GDM1 (cell line): ENCODE results near the gene LTN1.
"Not testable (repeated sequence)": the region's sequence is repeated elsewhere in the genome, so short reads cannot be mapped to it uniquely, and the experiment has no call there.

Source experiments
- DNase-seq: peaks from one replicate; lab custom pipeline; 2025; lab: John Stamatoyannopoulos, UW

The LTN1 gene, protein sequence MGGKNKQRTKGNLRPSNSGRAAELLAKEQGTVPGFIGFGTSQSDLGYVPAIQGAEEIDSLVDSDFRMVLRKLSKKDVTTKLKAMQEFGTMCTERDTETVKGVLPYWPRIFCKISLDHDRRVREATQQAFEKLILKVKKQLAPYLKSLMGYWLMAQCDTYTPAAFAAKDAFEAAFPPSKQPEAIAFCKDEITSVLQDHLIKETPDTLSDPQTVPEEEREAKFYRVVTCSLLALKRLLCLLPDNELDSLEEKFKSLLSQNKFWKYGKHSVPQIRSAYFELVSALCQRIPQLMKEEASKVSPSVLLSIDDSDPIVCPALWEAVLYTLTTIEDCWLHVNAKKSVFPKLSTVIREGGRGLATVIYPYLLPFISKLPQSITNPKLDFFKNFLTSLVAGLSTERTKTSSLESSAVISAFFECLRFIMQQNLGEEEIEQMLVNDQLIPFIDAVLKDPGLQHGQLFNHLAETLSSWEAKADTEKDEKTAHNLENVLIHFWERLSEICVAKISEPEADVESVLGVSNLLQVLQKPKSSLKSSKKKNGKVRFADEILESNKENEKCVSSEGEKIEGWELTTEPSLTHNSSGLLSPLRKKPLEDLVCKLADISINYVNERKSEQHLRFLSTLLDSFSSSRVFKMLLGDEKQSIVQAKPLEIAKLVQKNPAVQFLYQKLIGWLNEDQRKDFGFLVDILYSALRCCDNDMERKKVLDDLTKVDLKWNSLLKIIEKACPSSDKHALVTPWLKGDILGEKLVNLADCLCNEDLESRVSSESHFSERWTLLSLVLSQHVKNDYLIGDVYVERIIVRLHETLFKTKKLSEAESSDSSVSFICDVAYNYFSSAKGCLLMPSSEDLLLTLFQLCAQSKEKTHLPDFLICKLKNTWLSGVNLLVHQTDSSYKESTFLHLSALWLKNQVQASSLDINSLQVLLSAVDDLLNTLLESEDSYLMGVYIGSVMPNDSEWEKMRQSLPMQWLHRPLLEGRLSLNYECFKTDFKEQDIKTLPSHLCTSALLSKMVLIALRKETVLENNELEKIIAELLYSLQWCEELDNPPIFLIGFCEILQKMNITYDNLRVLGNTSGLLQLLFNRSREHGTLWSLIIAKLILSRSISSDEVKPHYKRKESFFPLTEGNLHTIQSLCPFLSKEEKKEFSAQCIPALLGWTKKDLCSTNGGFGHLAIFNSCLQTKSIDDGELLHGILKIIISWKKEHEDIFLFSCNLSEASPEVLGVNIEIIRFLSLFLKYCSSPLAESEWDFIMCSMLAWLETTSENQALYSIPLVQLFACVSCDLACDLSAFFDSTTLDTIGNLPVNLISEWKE (N-terminal part only)

DNA sequence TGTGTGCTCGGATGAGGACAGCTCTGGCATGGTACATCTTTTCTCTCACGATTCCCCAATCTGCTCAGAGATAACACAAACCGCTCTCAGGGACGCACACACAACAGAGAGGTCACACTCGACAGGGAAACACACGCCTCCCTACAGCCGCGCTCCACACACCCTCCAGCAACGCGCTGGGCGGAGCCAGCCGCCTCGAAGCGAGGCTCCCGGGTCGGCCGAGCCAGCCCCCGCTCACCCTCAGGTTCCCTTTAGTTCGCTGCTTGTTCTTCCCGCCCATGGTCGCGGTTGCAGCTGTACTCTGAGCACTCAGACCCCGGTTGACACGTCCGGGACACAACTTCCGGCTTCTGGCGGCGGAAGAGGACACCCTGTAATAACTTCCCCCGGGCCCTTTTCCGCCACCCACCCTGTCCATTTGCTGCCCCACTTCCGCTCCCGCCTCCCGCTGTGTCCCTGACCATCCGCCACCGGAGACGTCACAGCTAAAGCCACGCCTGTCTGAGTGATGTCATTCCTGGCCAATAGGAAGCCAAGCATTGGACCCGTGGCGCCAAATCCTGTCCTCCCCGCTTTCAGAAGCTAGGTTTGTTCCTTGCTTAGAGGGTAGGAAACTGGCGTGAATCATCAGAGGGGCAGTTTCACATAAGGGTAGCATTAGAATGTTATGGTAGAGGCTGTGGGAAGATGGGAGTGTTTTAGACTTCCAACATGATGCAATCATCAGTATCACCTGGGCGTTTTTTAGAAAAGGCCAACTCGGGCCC is at the start of gene LTN1:
Gene LTN1 (minus strand): TSS at position 352 of the 767 bp plus-strand sequence. CDS start 72 bp downstream, at position 280.
- peak; percentile 99 for DNase-seq

DNA sequence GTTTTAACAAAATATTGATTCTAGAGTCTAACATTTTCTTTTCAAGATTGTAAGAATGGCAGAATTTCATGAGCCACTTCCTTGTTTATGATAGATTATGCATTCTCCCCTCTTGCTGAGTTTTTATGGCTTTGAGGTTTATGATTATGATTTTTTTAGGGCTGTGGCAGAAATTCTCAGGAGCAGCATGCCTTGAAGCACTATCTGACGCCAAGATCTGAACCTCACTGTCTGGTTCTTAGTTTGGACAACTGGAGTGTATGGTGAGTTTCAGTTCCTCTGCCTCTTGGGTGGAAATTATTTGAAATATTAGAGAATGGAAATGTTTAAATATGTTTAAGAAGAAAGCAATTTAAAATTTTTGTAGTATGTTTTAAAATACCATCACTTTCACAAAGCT is 42.0 kb upstream of the LTN1 start:
- no peak for DNase-seq

- DNase-seq = no peak
Measured at GRCh38 chr21:29033871-29034270, 41.2 kb upstream of the LTN1 start.

DNA sequence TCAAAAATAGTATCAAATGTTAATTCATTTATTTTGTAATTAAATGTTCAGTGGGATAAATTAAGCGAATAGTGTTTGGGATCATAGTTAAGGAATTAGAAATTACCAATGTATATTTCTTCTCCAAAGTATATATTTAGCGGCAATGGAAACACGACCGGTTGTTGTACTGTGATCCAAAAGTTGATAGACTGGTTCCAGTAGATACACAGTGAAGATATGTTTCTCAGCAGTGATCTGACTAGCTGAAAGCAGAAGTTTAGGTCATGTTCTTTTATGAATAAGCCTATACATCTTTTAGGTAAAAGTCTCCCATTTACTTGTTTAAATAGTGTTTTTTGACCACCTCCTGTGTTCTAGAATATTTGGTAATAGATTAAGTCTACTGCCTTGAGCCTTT is 40.6 kb upstream of the LTN1 start:
- DNase-seq = no peak

- DNase-seq = no peak
Measured at GRCh38 chr21:29030909-29031308, 38.2 kb upstream of the LTN1 start.

DNA sequence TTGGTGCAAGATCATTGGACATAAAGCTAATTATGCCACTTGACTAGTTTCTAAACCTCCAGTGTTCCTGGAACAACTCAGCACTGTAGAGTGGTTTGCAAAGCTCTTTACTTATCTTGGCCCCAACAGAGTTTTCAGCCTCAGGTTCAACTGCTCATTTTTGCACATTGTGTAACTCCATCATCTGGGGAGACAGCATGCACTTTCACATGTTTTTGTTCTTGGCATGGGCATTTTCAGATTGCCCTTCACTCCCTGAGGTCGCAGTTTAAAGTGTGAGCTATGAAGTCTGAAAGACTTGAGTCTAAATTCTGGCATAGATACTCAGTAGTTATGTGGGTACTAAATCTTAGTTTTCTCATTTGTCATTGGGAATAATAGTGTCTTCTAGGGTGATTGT is 36.8 kb upstream of the LTN1 start:
- no peak for DNase-seq

DNA sequence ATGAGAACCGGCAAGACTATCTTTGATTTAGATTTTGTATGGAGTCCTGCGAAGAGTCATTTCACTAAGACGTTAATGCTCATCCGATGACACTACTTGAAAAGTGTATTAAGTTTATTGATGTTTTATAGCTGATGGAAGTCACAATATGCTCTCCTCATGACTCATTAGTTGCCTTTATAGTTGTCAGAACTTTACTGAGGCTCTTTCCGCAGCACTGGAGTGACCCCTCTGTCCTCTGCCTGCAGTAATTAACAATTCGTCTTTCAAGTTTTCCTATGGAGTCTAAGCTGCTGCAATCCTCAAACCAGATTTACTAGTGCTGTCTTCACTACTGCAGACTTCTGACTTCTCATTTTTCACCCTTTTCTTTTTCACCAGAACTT is 32.6 kb upstream of the LTN1 start:
- DNase-seq = no peak

GRCh38 chr21:29024474-29025327 is 32.0 kb upstream of the LTN1 start, which contains the start of gene USP16:
USP16 (plus strand) TSS chr21:29024668; CDS start chr21:29027914, 3,246 bp downstream.
- DNase-seq = peak; percentile 96

GRCh38 chr21:29022166-29022565 is 29.5 kb upstream of the LTN1 start:
- no peak for DNase-seq

- DNase-seq = no peak
Measured at GRCh38 chr21:29018540-29018939, 25.9 kb upstream of the LTN1 start.

GRCh38 chr21:29017639-29018237 is 25.1 kb upstream of the LTN1 start:
- no peak for DNase-seq

DNA sequence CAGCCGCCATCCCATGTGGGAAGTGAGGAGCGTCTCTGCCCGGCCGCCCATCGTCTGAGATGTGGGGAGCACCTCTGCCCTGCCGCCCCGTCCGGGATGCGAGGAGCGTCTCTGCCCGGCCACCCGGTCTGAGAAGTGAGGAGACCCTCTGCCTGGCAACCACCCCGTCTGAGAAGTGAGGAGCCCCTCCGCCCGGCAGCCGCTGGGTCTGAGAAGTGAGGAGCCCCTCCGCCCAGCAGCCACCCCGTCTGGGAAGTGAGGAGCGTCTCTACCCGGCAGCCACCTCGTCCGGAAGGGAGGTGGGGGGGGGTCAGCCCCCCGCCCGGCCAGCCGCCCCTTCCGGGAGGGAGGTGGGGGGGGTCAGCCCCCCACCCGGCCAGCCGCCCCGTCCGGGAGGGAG is 18.6 kb upstream of the LTN1 start:
- DNase-seq = not testable (repeated sequence)

GRCh38 chr21:29008367-29008766 is 15.7 kb upstream of the LTN1 start:
- no peak for DNase-seq

DNA sequence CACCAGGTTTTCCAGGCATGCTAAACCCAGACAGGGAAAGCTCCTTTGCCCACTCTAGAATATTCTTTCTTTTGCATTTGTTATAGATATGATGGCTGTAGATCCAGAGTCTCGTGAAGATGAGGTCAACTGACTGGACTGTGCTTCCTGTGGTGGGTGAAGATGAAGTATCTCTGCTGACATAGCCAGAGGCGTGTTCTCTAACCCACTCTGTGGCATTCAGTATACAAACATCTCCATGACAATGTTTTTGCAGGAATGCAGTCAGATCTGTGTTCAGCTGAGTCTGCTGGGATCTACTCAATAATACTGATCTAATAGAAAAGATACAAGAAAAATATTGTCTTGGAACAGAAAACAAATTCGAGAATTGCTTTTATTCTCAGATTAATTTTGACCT is 15.1 kb upstream of the LTN1 start:
- no peak for DNase-seq

GRCh38 chr21:29007135-29007534 is 14.5 kb upstream of the LTN1 start:
- no peak for DNase-seq

GRCh38 chr21:29005696-29006095 is 13.0 kb upstream of the LTN1 start:
- DNase-seq = no peak

- DNase-seq = peak; percentile 94
Measured at GRCh38 chr21:29002442-29003144, 9.9 kb upstream of the LTN1 start.

GRCh38 chr21:28993293-28993629 is 584 bp upstream of the LTN1 start:
- no peak for DNase-seq

DNA sequence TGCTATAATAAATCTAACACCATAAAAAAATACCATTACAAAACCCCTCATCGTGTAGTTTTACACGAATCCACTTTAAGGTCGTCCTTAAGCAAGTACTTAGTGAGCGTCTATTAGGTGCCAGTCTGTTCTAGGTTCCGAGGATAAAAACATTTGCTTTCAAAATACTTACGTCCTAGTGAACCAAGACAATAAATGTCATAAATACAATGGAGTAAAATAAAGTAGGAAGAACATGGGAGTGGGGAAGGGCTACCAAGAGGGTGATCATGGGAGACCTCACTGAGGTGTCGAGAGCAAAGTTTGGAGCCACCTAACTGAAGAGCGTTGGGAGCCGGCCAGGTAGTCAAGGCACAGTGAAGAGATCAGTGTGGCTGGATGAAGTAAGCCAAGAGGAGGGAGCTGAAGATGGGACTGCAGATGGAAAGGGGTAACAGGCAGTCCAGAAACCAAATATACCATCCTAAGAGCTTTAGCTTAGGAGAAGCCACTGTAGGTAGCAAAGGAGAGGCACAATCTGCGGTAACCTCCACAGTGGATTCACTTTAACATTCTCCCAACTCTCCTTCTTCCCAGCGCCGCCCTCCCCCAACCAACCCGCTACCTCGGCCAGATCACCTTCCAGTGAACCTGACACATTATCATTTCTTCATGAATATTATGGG is 684 bp downstream of the LTN1 start:
- DNase-seq = no peak
